Measurements from ENCODE around the gene TARBP1.

- TF ChIP-seq EP300 (IDR thresholded peaks at IDR 0.05; ENCODE audit: borderline replicate concordance in 1 of 2, low read depth in 2 of 2, low read length in 2 of 2) (no peak), TAF1 (IDR thresholded peaks at IDR 0.05; ENCODE audit: low read depth, low read length) (no peak), JUN (IDR thresholded peaks at IDR 0.05; ENCODE audit: low read depth, low read length) (no peak), POLR2A (IDR thresholded peaks at IDR 0.05; ENCODE audit: control extremely low read depth in 1 of 2, low read depth in 2 of 2, low read length in 2 of 2) (no peak), CTCF (IDR thresholded peaks at IDR 0.05; ENCODE audit: control extremely low read depth in 1 of 3, insufficient read depth in 1 of 3, low read depth in 1 of 3, low read length in 3 of 3) (no peak), RAD21 (IDR thresholded peaks at IDR 0.05 in 1 of 2, conservative IDR thresholded peaks at IDR 0.05 in 1 of 2; ENCODE audit: low read depth in 2 of 2, low read length in 2 of 2) (no peak), EZH2 (IDR thresholded peaks at IDR 0.05; ENCODE audit: low read depth, low read length, severe bottlenecking) (no peak), NRF1 (IDR thresholded peaks at IDR 0.05; ENCODE audit: low read depth, low read length) (no peak), SIX5 (IDR thresholded peaks at IDR 0.05; ENCODE audit: low read depth, low read length) (no peak), CREB1 (IDR thresholded peaks at IDR 0.05) (no peak), BRCA1 (IDR thresholded peaks at IDR 0.05; ENCODE audit: low read depth, low read length) (no peak), RBBP5 (IDR thresholded peaks at IDR 0.05; ENCODE audit: borderline replicate concordance, low read depth, low read length) (no peak), SIN3A (conservative IDR thresholded peaks at IDR 0.05 in 1 of 2, IDR thresholded peaks at IDR 0.05 in 1 of 2; ENCODE audit: low read depth in 1 of 2, low read length in 2 of 2) (no peak), EGR1 (IDR thresholded peaks at IDR 0.05; ENCODE audit: borderline replicate concordance, low read depth, low read length) (no peak)
Measured at GRCh38 chr1:234437423-234438171, 41.4 kb downstream of the TARBP1 start.
